ENCODE measurements around the gene TBC1D16. TPM values are rescaled to one million over a fixed set of nuclear protein-coding genes. Genes with fewer than 3 reads are reported as not detected.
"Not testable (repeated sequence)": the region's sequence is repeated elsewhere in the genome, so short reads cannot be mapped to it uniquely, and the experiment has no call there.

TBC1D16 gene
- total RNA-seq, 2 experiments from 2014 or later: 0.38 to 0.74 TPM

DNA sequence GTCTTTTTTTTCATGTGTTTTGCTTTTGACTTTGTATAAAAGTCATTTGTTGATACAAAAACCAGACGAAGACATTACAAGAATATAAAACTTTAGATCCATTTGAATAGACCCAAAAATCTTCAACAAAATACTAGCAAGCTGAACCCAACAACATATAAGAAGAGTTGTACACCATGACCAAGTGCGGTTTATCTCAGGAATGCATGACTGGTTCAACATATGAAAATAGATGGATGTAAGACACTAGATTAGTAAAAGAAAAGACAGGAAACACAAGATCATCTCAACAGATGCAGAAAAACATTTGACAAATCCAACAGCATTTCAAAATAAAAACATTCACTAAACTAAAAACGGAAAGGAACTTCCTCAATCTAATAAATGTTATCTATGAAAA lies 69.0 kb downstream of the TBC1D16 start:
- BruUV-seq (replicated peaks): no TSS peak
- Histone ChIP-seq H3K36me3 (ENCODE audit: insufficient read depth, low read length) (no peaks in the 10 kb centered on the region), H3K4me3 (ENCODE audit: low read depth, low read length, poor library complexity, severe bottlenecking) (no peak overlapping the region), H3K79me2 (ENCODE audit: insufficient read depth, low read depth, low read length) (no peaks in the 10 kb centered on the region), H3K9me3 (ENCODE audit: low read length) (no peaks in the 10 kb centered on the region), H3K27ac (ENCODE audit: low read depth, low read length, poor library complexity, severe bottlenecking) (no peak overlapping the region), H4K20me1 (ENCODE audit: insufficient read depth, low read length) (0 out of 2 replicates have a peak, but pooled peaks cover 3% of the 10 kb centered on the region), H3K9me2 (ENCODE audit: insufficient read depth, low read length) (no peaks in the 10 kb centered on the region), H2AFZ (ENCODE audit: low read length) (no peak overlapping the region), H3K4me1 (ENCODE audit: insufficient read depth, low read length, poor library complexity, severe bottlenecking) (peaks cover 7% of the 10 kb centered on the region), H3K4me2 (ENCODE audit: low read length) (peak overlapping the region; percentile 14)
- POLR2A ChIA-PET: no interaction called here
- CTCF ChIA-PET (ENCODE audit: unreplicated experiment): no interaction called here
- no peak for DNase-seq (ENCODE audit: low spot score)
- no peak for TF ChIP-seq EZH2phosphoT487 (IDR thresholded peaks at IDR 0.05; ENCODE audit: borderline replicate concordance, low read depth, low read length)
- TF ChIP-seq, protein P1, sequence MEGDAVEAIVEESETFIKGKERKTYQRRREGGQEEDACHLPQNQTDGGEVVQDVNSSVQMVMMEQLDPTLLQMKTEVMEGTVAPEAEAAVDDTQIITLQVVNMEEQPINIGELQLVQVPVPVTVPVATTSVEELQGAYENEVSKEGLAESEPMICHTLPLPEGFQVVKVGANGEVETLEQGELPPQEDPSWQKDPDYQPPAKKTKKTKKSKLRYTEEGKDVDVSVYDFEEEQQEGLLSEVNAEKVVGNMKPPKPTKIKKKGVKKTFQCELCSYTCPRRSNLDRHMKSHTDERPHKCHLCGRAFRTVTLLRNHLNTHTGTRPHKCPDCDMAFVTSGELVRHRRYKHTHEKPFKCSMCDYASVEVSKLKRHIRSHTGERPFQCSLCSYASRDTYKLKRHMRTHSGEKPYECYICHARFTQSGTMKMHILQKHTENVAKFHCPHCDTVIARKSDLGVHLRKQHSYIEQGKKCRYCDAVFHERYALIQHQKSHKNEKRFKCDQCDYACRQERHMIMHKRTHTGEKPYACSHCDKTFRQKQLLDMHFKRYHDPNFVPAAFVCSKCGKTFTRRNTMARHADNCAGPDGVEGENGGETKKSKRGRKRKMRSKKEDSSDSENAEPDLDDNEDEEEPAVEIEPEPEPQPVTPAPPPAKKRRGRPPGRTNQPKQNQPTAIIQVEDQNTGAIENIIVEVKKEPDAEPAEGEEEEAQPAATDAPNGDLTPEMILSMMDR (conservative IDR thresholded peaks at IDR 0.05; ENCODE audit: low read length): no peak
- intact Hi-C loops (cut with micrococcal nuclease; ENCODE audit: unreplicated experiment): no loop called here

DNA sequence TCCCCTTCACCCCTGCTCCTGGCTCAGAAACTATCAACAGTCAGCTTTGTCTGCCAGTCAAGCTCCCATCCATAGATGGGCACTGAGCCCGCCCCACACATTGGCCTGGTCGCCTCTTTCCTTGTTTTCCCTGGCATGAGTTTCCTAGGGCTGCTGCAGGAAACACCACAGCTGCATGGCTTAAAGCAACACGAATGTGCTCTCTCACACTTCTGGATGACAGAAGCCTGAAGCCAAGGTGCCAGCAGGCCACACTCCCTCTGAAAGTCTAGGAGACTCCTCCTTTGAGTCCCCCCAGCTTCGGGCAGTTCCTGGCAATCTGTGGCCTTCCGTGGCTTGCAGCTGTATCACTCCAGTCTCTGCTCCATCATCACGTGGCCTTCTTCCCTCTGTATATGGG lies 69.9 kb downstream of the TBC1D16 start:
- ChIA-PET CTCF (ENCODE audit: unreplicated experiment) (no interaction called here), POLR2A (interaction anchor here (0.6 to 1.1 kb wide), 2 partner anchors 12 to 192 kb away, joined by 3 to 5 read pairs; no protein-coding TSS in a partner anchor)
- Histone ChIP-seq H3K27ac (ENCODE audit: low read depth, low read length, poor library complexity, severe bottlenecking) (no peak overlapping the region), H3K4me2 (ENCODE audit: low read length) (no peak overlapping the region), H3K79me2 (ENCODE audit: insufficient read depth, low read depth, low read length) (no peaks in the 10 kb centered on the region), H3K4me3 (ENCODE audit: low read depth, low read length, poor library complexity, severe bottlenecking) (no peak overlapping the region), H2AFZ (ENCODE audit: low read length) (no peak overlapping the region), H3K4me1 (ENCODE audit: insufficient read depth, low read length, poor library complexity, severe bottlenecking) (peaks cover 7% of the 10 kb centered on the region), H3K9me2 (ENCODE audit: insufficient read depth, low read length) (no peaks in the 10 kb centered on the region), H4K20me1 (ENCODE audit: insufficient read depth, low read length) (0 out of 2 replicates have a peak, but pooled peaks cover 3% of the 10 kb centered on the region), H3K36me3 (ENCODE audit: insufficient read depth, low read length) (no peaks in the 10 kb centered on the region), H3K9me3 (ENCODE audit: low read length) (no peaks in the 10 kb centered on the region)
- BruUV-seq (replicated peaks): no TSS peak
- no peak for TF ChIP-seq EZH2phosphoT487 (IDR thresholded peaks at IDR 0.05; ENCODE audit: borderline replicate concordance, low read depth, low read length)
- TF ChIP-seq, protein P1 (conservative IDR thresholded peaks at IDR 0.05; ENCODE audit: low read length): no peak
- DNase-seq (ENCODE audit: low spot score): no peak
- intact Hi-C loops (cut with micrococcal nuclease; ENCODE audit: unreplicated experiment): no loop called here

DNA sequence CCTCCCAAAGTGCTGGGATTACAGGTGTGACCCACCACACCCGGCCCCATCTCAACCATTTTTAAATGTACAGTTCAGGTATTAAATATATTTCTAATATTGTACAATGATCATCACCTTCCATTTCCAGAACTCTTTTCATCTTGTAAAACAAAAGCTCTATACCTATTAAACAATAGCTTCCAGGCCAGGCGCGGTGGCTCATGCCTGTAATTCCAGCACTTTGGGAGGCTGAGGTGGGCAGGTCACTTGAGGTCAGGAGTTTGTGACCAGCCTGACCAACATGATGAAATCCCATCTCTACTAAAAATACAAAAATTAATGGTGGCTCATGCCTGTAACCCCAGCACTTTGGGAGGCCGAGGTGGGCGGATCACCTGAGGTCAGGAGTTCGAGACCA lies 73.2 kb downstream of the TBC1D16 start:
- CTCF ChIA-PET (ENCODE audit: unreplicated experiment); intact Hi-C loops (cut with micrococcal nuclease; ENCODE audit: unreplicated experiment): not testable (repeated sequence)
- POLR2A ChIA-PET: interaction anchor here (0.6 kb wide), 2 partner anchors 16 to 1285 kb away, joined by 3 to 5 read pairs; no protein-coding TSS in a partner anchor

DNA sequence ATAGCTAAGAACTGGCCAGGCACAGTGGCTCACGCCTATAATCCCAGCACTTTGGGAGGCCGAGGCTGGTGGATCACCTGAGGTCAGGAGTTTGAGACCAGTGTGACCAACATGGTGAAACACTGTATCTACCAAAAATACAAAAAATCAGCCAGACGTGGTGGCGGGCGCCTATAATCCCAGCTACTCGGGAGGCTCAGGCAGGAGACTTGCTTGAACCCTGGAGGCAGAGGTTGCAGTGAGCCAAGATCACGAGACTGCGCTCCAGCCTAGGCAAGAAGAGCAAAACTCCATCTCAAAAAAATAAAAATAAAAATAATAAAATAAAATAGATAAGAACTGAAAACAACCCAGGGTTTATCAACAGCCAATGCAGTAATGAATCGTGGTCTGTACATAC lies 74.1 kb downstream of the TBC1D16 start:
- CTCF ChIA-PET (ENCODE audit: unreplicated experiment); H3K9me2 ChIP-seq (ENCODE audit: insufficient read depth, low read length); POLR2A ChIA-PET; DNase-seq (ENCODE audit: low spot score); BruUV-seq (replicated peaks); H3K4me2 ChIP-seq (ENCODE audit: low read length); H3K9me3 ChIP-seq (ENCODE audit: low read length); H3K27ac ChIP-seq (ENCODE audit: low read depth, low read length, poor library complexity, severe bottlenecking); intact Hi-C loops (cut with micrococcal nuclease; ENCODE audit: unreplicated experiment); H4K20me1 ChIP-seq (ENCODE audit: insufficient read depth, low read length); H3K4me3 ChIP-seq (ENCODE audit: low read depth, low read length, poor library complexity, severe bottlenecking); H3K36me3 ChIP-seq (ENCODE audit: insufficient read depth, low read length); H3K4me1 ChIP-seq (ENCODE audit: insufficient read depth, low read length, poor library complexity, severe bottlenecking); H2AFZ ChIP-seq (ENCODE audit: low read length); H3K79me2 ChIP-seq (ENCODE audit: insufficient read depth, low read depth, low read length): not testable (repeated sequence)

More for the DNA sequence above, 73.2 kb downstream of the TBC1D16 start:
- not testable (repeated sequence) for H3K4me3 ChIP-seq (ENCODE audit: low read depth, low read length, poor library complexity, severe bottlenecking); H2AFZ ChIP-seq (ENCODE audit: low read length); DNase-seq (ENCODE audit: low spot score); H3K4me2 ChIP-seq (ENCODE audit: low read length); H3K9me2 ChIP-seq (ENCODE audit: insufficient read depth, low read length); H3K36me3 ChIP-seq (ENCODE audit: insufficient read depth, low read length); H3K79me2 ChIP-seq (ENCODE audit: insufficient read depth, low read depth, low read length); H3K27ac ChIP-seq (ENCODE audit: low read depth, low read length, poor library complexity, severe bottlenecking); H3K9me3 ChIP-seq (ENCODE audit: low read length); H4K20me1 ChIP-seq (ENCODE audit: insufficient read depth, low read length); H3K4me1 ChIP-seq (ENCODE audit: insufficient read depth, low read length, poor library complexity, severe bottlenecking); BruUV-seq (replicated peaks)

Data from OCI-LY7 (cell line).